GM12801 (cell line): ENCODE results near the gene CIC.

ENCODE experiments used
- CTCF ChIP-seq: IDR thresholded peaks from one replicate; pipeline ENCODE4 v1.5.1; 2011; ENCODE audit warnings: control low read depth; ENCODE audit not compliant: insufficient read length; ENCODE audit errors: extremely low read depth

The CIC gene

GRCh38 chr19:42283188-42284065, 14.4 kb downstream of the CIC start:
- TF ChIP-seq CTCF = no peak

GRCh38 chr19:42284066-42284501, 15.0 kb downstream of the CIC start:
- no peak for TF ChIP-seq CTCF

DNA sequence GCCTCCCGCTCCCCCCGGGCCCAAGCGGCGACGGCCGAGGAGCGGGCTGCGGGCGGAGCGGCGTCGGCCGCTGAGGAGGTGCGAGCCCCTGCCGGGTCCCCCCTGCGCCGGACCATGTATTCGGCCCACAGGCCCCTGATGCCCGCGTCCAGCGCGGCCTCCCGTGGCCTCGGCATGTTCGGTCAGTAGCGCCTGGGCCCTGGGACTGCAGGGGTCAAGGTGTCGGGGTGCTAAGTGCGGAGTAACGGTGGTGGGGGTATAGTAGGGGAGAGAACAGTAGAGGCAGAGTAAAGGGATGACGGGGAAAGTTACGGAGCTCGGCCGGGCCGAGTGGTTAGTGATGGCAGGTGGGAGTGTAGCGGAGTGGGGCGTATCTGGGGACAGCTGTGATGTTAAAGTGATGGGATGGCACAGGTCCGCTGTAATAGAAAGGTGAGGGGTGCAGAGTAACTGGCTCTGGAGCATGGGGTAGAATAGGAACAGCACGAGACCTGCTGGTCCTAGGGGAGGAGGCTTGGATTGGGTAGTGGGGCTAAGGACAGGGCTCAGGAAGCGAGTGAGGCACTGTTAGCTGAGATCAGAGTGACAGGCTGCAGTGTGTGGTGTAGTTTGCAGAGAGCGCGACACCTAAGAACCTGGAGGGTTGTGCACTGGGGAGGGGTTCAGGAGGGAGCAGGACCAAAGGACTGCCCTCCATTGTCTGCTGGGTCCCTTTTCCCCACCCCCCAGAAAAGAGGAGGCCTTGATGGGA, 15.7 kb downstream of the CIC start:
- TF ChIP-seq CTCF = no peak

GRCh38 chr19:42285541-42285941, 16.5 kb downstream of the CIC start:
- no peak for TF ChIP-seq CTCF

GRCh38 chr19:42285988-42286348, 16.9 kb downstream of the CIC start:
- TF ChIP-seq CTCF = no peak

GRCh38 chr19:42286349-42287016, 17.4 kb downstream of the CIC start:
- TF ChIP-seq CTCF = no peak
